GM12878 (cell line): ENCODE measurements around the gene MOG. TPM values are rescaled to one million over a fixed set of nuclear protein-coding genes. Genes with fewer than 3 reads are reported as not detected.

Source experiments
- ATAC-seq: fragments of 200-7000 bp; cut with Tn5 transposase; 3 replicates; pipeline ENCODE4 v1.9.1; 2020; ENCODE audit warnings: mild to moderate bottlenecking, moderate library complexity
- BruUV-seq: library from RNA; stranded (reverse); fragments of 400-500 nt; replicated peaks from 2 replicates; lab custom pipeline; 2021; lab: Mats Ljungman, UMichigan
- CTCF ChIA-PET: fragments of 300-600 bp; sonication (Branson Sonifier 250); formaldehyde crosslinking; extraction: SDS; loops from one replicate; lab custom pipeline; 2021; ENCODE audit warnings: inconsistent platforms; lab: Yijun Ruan, JAX
- POLR2A ChIA-PET: fragments of 350-600 bp; formaldehyde crosslinking; extraction: SDS; loops from one replicate; lab custom pipeline; 2021; ENCODE audit warnings: inconsistent platforms; lab: Charles Lee
- RAD21 ChIA-PET: fragments of 300-600 bp; sonication (Branson Sonifier 250); formaldehyde crosslinking; loops from one replicate; lab custom pipeline; 2023; ENCODE audit warnings: antibody characterized with exemption; ENCODE audit not compliant: unreplicated experiment; lab: Charles Lee
- SMC1A ChIA-PET: fragments of 300-600 bp; sonication (Branson Sonifier 250); formaldehyde crosslinking; loops from one replicate; lab custom pipeline; 2023; ENCODE audit not compliant: unreplicated experiment, uncharacterized antibody; lab: Charles Lee
- DNase-seq: peaks from one replicate; pipeline ENCODE4 v3.0.0-alpha.2; 2011; ENCODE audit warnings: low read depth, low spot score
- FAIRE-seq: peaks from 3 replicates; lab custom pipeline; 2011; peaks lifted over from hg19 to GRCh38; lab: Jason Lieb, UNC
- H2AFZ ChIP-seq: 2 replicates; pipeline ENCODE4 v1.6.0; 2011; ENCODE audit warnings: low read depth, low read length, control low read depth; ENCODE audit not compliant: control insufficient read depth
- H3K27ac ChIP-seq: 2 replicates; pipeline ENCODE4 v1.5.1; 2011; ENCODE audit warnings: control low read depth; ENCODE audit not compliant: control insufficient read depth, insufficient read depth
- H3K27me3 ChIP-seq, 2 experiments: replicated peaks in 1 of 2; 2 replicates each; pipeline versions ENCODE4 v1.6.0 to v1.6.1; 2011; ENCODE audit warnings: low read length in 1 of 2; ENCODE audit not compliant: control insufficient read depth in 2 of 2, insufficient read depth in 2 of 2
- H3K36me3 ChIP-seq, 2 experiments: 2 replicates each; pipeline ENCODE4 v1.5.1; 2011; ENCODE audit warnings: low read length in 1 of 2; ENCODE audit not compliant: control insufficient read depth in 2 of 2, insufficient read depth in 2 of 2
- H3K4me1 ChIP-seq: 2 replicates; pipeline ENCODE4 v1.6.1; 2011; ENCODE audit warnings: mild to moderate bottlenecking, low read length, moderate library complexity, mixed read lengths; ENCODE audit not compliant: control insufficient read depth, insufficient read depth
- H3K4me2 ChIP-seq: 2 replicates; pipeline ENCODE4 v1.6.0; 2011; ENCODE audit warnings: control low read depth; ENCODE audit not compliant: control insufficient read depth, insufficient read depth
- H3K4me3 ChIP-seq: fragments of 200-600 bp; sonication (generic); 2 replicates; pipeline ENCODE4 v1.5.1; 2016
- H3K79me2 ChIP-seq: 2 replicates; pipeline ENCODE4 v1.6.0; 2011; ENCODE audit warnings: low read length; ENCODE audit not compliant: control insufficient read depth, insufficient read depth
- H3K9ac ChIP-seq: 2 replicates; pipeline ENCODE4 v1.8.0; 2011; ENCODE audit warnings: low read length, control low read depth, mixed read lengths; ENCODE audit not compliant: control insufficient read depth, insufficient read depth
- H3K9me3 ChIP-seq: replicated peaks from 3 replicates; pipeline ENCODE4 v1.5.1; 2011; ENCODE audit warnings: mild to moderate bottlenecking, low read length; ENCODE audit not compliant: control insufficient read depth, insufficient read depth
- H4K20me1 ChIP-seq: 2 replicates; pipeline ENCODE4 v1.6.0; 2011; ENCODE audit not compliant: control insufficient read depth, insufficient read depth
- MEF2A ChIP-seq: IDR thresholded peaks from 2 replicates; pipeline ENCODE4 v1.6.1; 2011; ENCODE audit warnings: low read depth, mild to moderate bottlenecking, low read length, moderate library complexity; ENCODE audit not compliant: insufficient read depth
- MYB ChIP-seq: fragments of 150-350 bp; IDR thresholded peaks from 2 replicates; pipeline ENCODE4 v1.6.1; 2014; ENCODE audit warnings: mild to moderate bottlenecking, low read depth, low read length, borderline replicate concordance
- NR2C2 ChIP-seq: IDR thresholded peaks from 2 replicates; pipeline ENCODE4 v1.6.1; 2011; ENCODE audit warnings: borderline replicate concordance, low read depth; ENCODE audit not compliant: control insufficient read depth, insufficient read length
- PAX5 ChIP-seq: IDR thresholded peaks from 2 replicates; pipeline ENCODE4 v1.6.1; 2011; ENCODE audit warnings: low read depth, low read length, borderline replicate concordance
- PML ChIP-seq: IDR thresholded peaks from 2 replicates; pipeline ENCODE4 v1.6.1; 2012; ENCODE audit warnings: low read length, inconsistent platforms
- RFX5 ChIP-seq: IDR thresholded peaks from 2 replicates; pipeline ENCODE4 v1.6.1; 2011; ENCODE audit warnings: low read depth, low read length, improper control_type of control experiment
- SPI1 ChIP-seq: IDR thresholded peaks from 2 replicates; pipeline ENCODE4 v1.6.1; 2011; ENCODE audit warnings: low read depth, mild to moderate bottlenecking, low read length, moderate library complexity, borderline replicate concordance; ENCODE audit not compliant: insufficient read depth
- TCF3 ChIP-seq: IDR thresholded peaks from 2 replicates; pipeline ENCODE4 v1.6.1; 2012; ENCODE audit warnings: low read depth, mild to moderate bottlenecking, low read length, borderline replicate concordance; ENCODE audit not compliant: insufficient read depth
- ZNF274 ChIP-seq: IDR thresholded peaks from one replicate; pipeline ENCODE4 v1.8.0; 2011; ENCODE audit not compliant: insufficient read length, insufficient read depth
- WGBS: methylation state at CpG from one replicate; pipeline ENCODE4 v1.1.6; 2016; ENCODE audit warnings: low lambda C conversion rate; ENCODE audit not compliant: insufficient replicate concordance, insufficient coverage; ENCODE audit errors: missing lambda C conversion rate; 5-methylcytosine and 5-hydroxymethylcytosine counted together
- in situ Hi-C: fragments of 300-500 bp; cut with MboI; formaldehyde crosslinking; loops from 9 replicates; pipeline ENCODE4 v1.14.3; 2018; ENCODE audit warnings: mixed read lengths
- intact Hi-C: fragments of 100-400 bp; cut with micrococcal nuclease; formaldehyde crosslinking; loops from one replicate; pipeline ENCODE4 v1.14.2; 2022; ENCODE audit not compliant: unreplicated experiment
- polyA plus RNA-seq, 11 experiments: library from polyadenylated mRNA; depleted of rRNA in 4 of 11; unstranded in 6 of 11; stranded (reverse) in 5 of 11; fragments of >200 nt; fragmentation: Nextera tagmentation in 4 of 11; fragmentation: Illumina TruSeq in 1 of 11; extraction: Ambion mirVana in 4 of 11; extraction: Trizol in 1 of 11; gene quantifications; 1 replicate in 1 of 11; 2 replicates in 10 of 11; pipeline versions ENCODE4 v1.2.1 to v1.2.3, GENCODE V29; 2011 to 2016; ENCODE audit warnings: inconsistent platforms in 2 of 11, missing spikeins in 2 of 11, low read depth in 1 of 11
- total RNA-seq, 4 experiments: library from RNA; depleted of rRNA in 3 of 4; stranded (reverse); fragments of >200 nt in 3 of 4; fragmentation: Illumina TruSeq in 1 of 4; extraction: Trizol in 1 of 4; gene quantifications; 2 replicates each; pipeline versions ENCODE4 v1.2.1 to v1.2.3, GENCODE V29; 2013 to 2021
- TF ChIP-seq, protein P1 (sequence below): IDR thresholded peaks from 2 replicates; pipeline ENCODE4 v1.6.1; 2011; ENCODE audit warnings: borderline replicate concordance, low read depth, mild to moderate bottlenecking, moderate library complexity, mixed read lengths, low read length; ENCODE audit not compliant: insufficient read depth; ENCODE audit errors: extremely low read length
- TF ChIP-seq, protein P2 (sequence below): fragments of 450-650 bp; IDR thresholded peaks from 2 replicates; pipeline ENCODE4 v1.6.1; 2017; ENCODE audit warnings: mild to moderate bottlenecking, moderate library complexity
- TF ChIP-seq, protein P3 (sequence below): fragments of 150-350 bp; IDR thresholded peaks from 2 replicates; pipeline ENCODE4 v1.6.1; 2014; ENCODE audit warnings: mild to moderate bottlenecking, low read depth, low read length
- TF ChIP-seq, protein P4 (sequence below): fragments of 450-650 bp; formaldehyde crosslinking; IDR thresholded peaks from 2 replicates; pipeline ENCODE4 v1.4.0; 2020; ENCODE audit warnings: mild to moderate bottlenecking, moderate library complexity

The MOG gene
- total and polyA plus RNA-seq, 10 of the 15 experiments (the other 5 are each of a cell fraction or from before 2014, with no cell fraction given) = not detected

DNA sequence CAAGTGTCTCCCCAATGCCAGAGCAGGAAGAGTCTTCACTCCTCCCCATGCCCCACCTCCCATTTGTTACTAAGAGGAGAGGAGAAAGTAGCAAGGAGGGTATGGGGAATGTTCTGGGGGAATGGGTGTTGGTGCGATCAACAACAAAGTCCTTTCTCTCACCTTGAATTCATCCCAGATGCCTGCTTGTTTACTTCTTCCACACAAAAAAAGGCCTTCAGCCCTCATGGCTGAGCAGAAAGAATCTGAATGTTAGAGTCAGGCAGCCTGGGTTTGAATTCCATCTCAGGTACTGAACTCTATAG is 9.9 kb downstream of the MOG start:
- DNase-seq (no peak), FAIRE-seq (no peak), ATAC-seq (no peak)
- no peak overlapping the region for H3K4me3 ChIP-seq
- CTCF ChIA-PET = interaction anchor here (1.0 to 4.6 kb wide), 3 partner anchors 16 to 168 kb away, joined by 4 to 113 read pairs (median 8); no protein-coding TSS in a partner anchor
- intact Hi-C loops = no loop called here
- in situ Hi-C loops = no loop called here
- SMC1A ChIA-PET = interaction anchor here (0.7 to 1.3 kb wide), 4 partner anchors 8 to 21 kb away, joined by 3 to 6 read pairs (median 4); no protein-coding TSS in a partner anchor
- no TSS peak for BruUV-seq
- no peaks in the 10 kb centered on the region for H3K79me2 ChIP-seq
- H3K27me3 ChIP-seq = peaks cover 0 to 1% of the 10 kb centered on the region in 2 experiments; a peak in 1 of 4 replicates
- 100% methylated on average over 1 of the region's 1 CpG for WGBS
- no peak overlapping the region for H3K27ac ChIP-seq
- H3K9me3 ChIP-seq = no peaks in the 10 kb centered on the region
- POLR2A ChIA-PET = no interaction called here
- no peaks in the 10 kb centered on the region for H4K20me1 ChIP-seq
- no peaks in the 10 kb centered on the region for H3K36me3 ChIP-seq
- RAD21 ChIA-PET = interaction anchor here (1.9 kb wide), 1 partner anchor 13 kb away, joined by 7 read pairs; no protein-coding TSS in a partner anchor
- no peak overlapping the region for H3K4me2 ChIP-seq
- no peak overlapping the region for H2AFZ ChIP-seq
- H3K9ac ChIP-seq = no peak overlapping the region
- 0 out of 2 replicates have a peak, but pooled peaks cover 2% of the 10 kb centered on the region for H3K4me1 ChIP-seq
- TF ChIP-seq SPI1 (no peak), NR2C2 (no peak), TCF3 (no peak), MYB (no peak), PML (no peak), PAX5 (no peak), ZNF274 (no peak), RFX5 (no peak), MEF2A (no peak)
- TF ChIP-seq, protein P1, sequence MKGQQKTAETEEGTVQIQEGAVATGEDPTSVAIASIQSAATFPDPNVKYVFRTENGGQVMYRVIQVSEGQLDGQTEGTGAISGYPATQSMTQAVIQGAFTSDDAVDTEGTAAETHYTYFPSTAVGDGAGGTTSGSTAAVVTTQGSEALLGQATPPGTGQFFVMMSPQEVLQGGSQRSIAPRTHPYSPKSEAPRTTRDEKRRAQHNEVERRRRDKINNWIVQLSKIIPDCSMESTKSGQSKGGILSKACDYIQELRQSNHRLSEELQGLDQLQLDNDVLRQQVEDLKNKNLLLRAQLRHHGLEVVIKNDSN = no peak
- TF ChIP-seq, protein P2, sequence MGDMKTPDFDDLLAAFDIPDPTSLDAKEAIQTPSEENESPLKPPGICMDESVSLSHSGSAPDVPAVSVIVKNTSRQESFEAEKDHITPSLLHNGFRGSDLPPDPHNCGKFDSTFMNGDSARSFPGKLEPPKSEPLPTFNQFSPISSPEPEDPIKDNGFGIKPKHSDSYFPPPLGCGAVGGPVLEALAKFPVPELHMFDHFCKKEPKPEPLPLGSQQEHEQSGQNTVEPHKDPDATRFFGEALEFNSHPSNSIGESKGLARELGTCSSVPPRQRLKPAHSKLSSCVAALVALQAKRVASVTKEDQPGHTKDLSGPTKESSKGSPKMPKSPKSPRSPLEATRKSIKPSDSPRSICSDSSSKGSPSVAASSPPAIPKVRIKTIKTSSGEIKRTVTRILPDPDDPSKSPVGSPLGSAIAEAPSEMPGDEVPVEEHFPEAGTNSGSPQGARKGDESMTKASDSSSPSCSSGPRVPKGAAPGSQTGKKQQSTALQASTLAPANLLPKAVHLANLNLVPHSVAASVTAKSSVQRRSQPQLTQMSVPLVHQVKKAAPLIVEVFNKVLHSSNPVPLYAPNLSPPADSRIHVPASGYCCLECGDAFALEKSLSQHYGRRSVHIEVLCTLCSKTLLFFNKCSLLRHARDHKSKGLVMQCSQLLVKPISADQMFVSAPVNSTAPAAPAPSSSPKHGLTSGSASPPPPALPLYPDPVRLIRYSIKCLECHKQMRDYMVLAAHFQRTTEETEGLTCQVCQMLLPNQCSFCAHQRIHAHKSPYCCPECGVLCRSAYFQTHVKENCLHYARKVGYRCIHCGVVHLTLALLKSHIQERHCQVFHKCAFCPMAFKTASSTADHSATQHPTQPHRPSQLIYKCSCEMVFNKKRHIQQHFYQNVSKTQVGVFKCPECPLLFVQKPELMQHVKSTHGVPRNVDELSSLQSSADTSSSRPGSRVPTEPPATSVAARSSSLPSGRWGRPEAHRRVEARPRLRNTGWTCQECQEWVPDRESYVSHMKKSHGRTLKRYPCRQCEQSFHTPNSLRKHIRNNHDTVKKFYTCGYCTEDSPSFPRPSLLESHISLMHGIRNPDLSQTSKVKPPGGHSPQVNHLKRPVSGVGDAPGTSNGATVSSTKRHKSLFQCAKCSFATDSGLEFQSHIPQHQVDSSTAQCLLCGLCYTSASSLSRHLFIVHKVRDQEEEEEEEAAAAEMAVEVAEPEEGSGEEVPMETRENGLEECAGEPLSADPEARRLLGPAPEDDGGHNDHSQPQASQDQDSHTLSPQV = no peak
- TF ChIP-seq, protein P3, sequence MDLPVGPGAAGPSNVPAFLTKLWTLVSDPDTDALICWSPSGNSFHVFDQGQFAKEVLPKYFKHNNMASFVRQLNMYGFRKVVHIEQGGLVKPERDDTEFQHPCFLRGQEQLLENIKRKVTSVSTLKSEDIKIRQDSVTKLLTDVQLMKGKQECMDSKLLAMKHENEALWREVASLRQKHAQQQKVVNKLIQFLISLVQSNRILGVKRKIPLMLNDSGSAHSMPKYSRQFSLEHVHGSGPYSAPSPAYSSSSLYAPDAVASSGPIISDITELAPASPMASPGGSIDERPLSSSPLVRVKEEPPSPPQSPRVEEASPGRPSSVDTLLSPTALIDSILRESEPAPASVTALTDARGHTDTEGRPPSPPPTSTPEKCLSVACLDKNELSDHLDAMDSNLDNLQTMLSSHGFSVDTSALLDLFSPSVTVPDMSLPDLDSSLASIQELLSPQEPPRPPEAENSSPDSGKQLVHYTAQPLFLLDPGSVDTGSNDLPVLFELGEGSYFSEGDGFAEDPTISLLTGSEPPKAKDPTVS = no peak
- TF ChIP-seq, protein P4, sequence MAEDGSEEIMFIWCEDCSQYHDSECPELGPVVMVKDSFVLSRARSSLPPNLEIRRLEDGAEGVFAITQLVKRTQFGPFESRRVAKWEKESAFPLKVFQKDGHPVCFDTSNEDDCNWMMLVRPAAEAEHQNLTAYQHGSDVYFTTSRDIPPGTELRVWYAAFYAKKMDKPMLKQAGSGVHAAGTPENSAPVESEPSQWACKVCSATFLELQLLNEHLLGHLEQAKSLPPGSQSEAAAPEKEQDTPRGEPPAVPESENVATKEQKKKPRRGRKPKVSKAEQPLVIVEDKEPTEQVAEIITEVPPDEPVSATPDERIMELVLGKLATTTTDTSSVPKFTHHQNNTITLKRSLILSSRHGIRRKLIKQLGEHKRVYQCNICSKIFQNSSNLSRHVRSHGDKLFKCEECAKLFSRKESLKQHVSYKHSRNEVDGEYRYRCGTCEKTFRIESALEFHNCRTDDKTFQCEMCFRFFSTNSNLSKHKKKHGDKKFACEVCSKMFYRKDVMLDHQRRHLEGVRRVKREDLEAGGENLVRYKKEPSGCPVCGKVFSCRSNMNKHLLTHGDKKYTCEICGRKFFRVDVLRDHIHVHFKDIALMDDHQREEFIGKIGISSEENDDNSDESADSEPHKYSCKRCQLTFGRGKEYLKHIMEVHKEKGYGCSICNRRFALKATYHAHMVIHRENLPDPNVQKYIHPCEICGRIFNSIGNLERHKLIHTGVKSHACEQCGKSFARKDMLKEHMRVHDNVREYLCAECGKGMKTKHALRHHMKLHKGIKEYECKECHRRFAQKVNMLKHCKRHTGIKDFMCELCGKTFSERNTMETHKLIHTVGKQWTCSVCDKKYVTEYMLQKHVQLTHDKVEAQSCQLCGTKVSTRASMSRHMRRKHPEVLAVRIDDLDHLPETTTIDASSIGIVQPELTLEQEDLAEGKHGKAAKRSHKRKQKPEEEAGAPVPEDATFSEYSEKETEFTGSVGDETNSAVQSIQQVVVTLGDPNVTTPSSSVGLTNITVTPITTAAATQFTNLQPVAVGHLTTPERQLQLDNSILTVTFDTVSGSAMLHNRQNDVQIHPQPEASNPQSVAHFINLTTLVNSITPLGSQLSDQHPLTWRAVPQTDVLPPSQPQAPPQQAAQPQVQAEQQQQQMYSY (CRISPR knock-in tag) = no peak
